ENCODE results near the gene CBARP.

Gene CBARP

GRCh38 chr19:1216756-1217155, 21.0 kb downstream of the CBARP start:
- TF ChIP-seq, protein P1, sequence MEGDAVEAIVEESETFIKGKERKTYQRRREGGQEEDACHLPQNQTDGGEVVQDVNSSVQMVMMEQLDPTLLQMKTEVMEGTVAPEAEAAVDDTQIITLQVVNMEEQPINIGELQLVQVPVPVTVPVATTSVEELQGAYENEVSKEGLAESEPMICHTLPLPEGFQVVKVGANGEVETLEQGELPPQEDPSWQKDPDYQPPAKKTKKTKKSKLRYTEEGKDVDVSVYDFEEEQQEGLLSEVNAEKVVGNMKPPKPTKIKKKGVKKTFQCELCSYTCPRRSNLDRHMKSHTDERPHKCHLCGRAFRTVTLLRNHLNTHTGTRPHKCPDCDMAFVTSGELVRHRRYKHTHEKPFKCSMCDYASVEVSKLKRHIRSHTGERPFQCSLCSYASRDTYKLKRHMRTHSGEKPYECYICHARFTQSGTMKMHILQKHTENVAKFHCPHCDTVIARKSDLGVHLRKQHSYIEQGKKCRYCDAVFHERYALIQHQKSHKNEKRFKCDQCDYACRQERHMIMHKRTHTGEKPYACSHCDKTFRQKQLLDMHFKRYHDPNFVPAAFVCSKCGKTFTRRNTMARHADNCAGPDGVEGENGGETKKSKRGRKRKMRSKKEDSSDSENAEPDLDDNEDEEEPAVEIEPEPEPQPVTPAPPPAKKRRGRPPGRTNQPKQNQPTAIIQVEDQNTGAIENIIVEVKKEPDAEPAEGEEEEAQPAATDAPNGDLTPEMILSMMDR (IDR thresholded peaks at IDR 0.05; ENCODE audit: low read depth, low read length, missing control alignments) = no peak
- DNase-seq (ENCODE audit: low read depth) = no peak
- no peak overlapping the region for H3K4me3 ChIP-seq (ENCODE audit: low read depth, low read length)
- in situ Hi-C loops (cut with HindIII; ENCODE audit: low sequenced_read_pairs) = no loop called here

DNA sequence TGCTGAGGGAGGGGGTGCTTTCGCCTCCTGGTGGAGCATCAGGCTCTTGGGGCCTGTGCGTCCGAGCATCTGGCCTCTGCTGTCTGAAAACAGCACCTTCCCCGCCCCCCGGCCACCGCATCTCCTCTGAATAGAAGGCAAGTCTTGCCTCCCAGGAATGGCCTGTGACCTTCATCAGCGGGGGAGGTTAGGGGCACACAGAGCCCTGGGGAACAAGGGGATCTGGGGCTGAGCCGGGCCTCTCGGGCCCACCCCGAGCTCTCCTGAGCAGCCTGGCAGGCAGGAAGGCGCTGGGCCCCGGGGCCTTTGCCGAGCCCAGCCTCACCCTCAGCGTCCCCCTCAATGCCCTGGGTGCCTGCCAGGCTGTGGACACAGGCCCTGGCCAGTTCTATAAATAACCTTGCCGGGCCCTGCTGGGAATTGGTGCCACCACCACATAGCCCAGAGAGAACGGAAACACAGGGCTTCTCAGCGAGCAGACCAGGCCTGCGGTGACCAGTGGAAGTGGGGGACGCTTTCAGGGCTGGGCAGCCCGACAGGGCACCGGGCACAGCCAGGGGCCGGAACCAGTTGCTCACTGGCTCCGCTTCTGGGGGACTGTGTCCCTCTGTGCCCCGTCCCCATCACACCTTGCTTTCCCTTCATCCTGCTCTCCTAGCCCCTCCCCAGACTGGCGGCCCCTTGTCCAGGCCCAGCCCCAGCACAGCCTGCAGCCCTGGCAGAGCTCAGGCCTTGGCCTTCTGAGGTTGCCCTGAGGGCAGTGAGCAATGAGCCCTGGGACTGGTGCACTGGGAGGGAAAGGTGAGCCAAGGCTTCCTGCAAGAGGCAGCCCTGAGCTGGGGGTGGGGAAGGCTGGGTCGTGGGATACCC, 22.7 kb downstream of the CBARP start:
- TF ChIP-seq, protein P1 (IDR thresholded peaks at IDR 0.05; ENCODE audit: low read depth, low read length, missing control alignments) = peak; percentile 22

GRCh38 chr19:1214299-1214861, 23.4 kb downstream of the CBARP start:
- DNase-seq (ENCODE audit: low read depth) = no peak
- H3K4me3 ChIP-seq (ENCODE audit: low read depth, low read length) = no peak overlapping the region

More for the DNA sequence above, 22.7 kb downstream of the CBARP start:
- DNase-seq (ENCODE audit: low read depth) = no peak
- in situ Hi-C loops (cut with HindIII; ENCODE audit: low sequenced_read_pairs) = no loop called here
- H3K4me3 ChIP-seq (ENCODE audit: low read depth, low read length) = no peak overlapping the region

DNA sequence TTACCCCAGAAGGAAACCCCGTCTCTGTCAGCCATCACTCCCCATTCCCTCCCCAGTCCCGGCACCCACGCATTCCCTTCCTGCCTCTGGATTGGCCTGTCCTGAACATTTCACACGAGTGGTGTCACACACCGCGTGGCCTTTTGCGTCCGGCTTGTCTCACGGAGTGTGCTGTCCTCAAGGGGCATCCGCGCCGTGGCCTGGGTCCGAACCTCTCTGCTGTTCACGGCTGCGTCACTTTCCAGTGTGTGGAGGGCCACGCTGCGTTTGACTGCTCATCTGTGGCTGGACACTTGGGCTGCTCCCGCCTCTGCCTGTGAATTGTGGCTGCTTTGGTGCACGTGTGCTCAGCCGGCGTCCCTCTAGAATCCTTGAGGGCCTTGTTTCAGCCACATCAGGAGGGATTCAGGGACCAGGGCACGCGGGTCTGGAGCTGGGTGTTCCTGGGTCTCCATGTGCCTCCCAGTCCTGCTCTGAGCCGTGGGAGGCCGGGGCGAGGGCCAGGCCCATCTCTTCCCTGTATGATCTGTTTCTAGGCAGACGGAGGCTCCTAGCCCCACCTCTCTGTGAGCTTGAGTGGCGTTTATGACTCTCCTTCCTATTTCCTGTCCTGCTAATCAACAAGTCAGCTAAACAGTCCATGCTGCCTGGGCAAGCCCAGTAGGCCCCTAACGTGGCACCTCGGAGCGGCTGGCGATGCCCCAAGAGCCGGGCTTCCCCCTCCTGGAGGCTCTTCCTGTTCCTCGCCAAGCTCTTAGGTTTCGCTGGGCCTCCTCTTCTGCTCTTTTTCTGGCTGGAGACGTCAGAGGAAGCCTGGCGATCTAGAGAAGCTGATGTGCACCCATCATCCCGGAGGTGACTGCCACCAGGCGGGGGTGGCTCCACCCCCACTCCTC, 24.2 kb downstream of the CBARP start:
- H3K4me3 ChIP-seq (ENCODE audit: low read depth, low read length) = no peak overlapping the region
- in situ Hi-C loops (cut with HindIII; ENCODE audit: low sequenced_read_pairs) = no loop called here
- TF ChIP-seq, protein P1 (IDR thresholded peaks at IDR 0.05; ENCODE audit: low read depth, low read length, missing control alignments) = no peak
- DNase-seq (ENCODE audit: low read depth) = no peak

More at GRCh38 chr19:1214299-1214861, 23.4 kb downstream of the CBARP start:
- in situ Hi-C loops (cut with HindIII; ENCODE audit: low sequenced_read_pairs) = no loop called here
- TF ChIP-seq, protein P1 (IDR thresholded peaks at IDR 0.05; ENCODE audit: low read depth, low read length, missing control alignments) = no peak

- in situ Hi-C loops (cut with HindIII; ENCODE audit: low sequenced_read_pairs) = no loop called here
Measured at GRCh38 chr19:1211494-1212234, 26.1 kb downstream of the CBARP start.

More at GRCh38 chr19:1211494-1212234, 26.1 kb downstream of the CBARP start:
- DNase-seq (ENCODE audit: low read depth) = no peak
- no peak overlapping the region for H3K4me3 ChIP-seq (ENCODE audit: low read depth, low read length)
- TF ChIP-seq, protein P1 (IDR thresholded peaks at IDR 0.05; ENCODE audit: low read depth, low read length, missing control alignments) = no peak

Data from astrocyte of the cerebellum (primary cell).